Lower leg skin (tissue), 3 donors: ENCODE results near the gene ZNF385D.

Experiments used
- POLR2A ChIP-seq, 2 donors: fragments of 450-650 bp; IDR thresholded peaks; one replicate each; pipeline ENCODE4 v1.6.1; 2016 to 2017; ENCODE audit warnings: antibody characterized with exemption in 2 of 2, mild to moderate bottlenecking in 1 of 2, moderate library complexity in 1 of 2
- TF ChIP-seq, protein P1 (sequence below), 3 donors: fragments of 450-650 bp; IDR thresholded peaks; one replicate each; pipeline ENCODE4 v1.5.1; 2016; ENCODE audit warnings: antibody characterized with exemption in 3 of 3, mild to moderate bottlenecking in 3 of 3, moderate library complexity in 2 of 3

DNA sequence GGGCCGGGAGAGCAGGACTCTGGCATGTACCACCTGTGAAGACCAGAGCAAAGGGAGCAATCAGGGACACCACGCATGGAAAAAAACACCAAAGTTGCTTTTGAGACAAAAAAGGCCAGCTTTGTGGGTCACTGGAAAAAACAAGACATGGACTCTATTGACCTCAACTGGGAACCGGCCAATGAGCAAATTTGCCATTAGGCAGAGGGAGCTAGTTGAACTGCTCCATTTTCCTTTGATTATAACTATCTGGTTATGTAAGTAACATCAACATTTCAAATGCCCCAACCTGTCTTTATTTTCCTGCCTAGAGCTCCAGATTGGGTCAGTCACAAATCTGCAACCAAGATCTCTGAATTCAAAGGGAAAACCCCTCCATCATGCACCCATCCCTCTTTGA is 86.0 kb downstream of the ZNF385D start:
- TF ChIP-seq, protein P1, sequence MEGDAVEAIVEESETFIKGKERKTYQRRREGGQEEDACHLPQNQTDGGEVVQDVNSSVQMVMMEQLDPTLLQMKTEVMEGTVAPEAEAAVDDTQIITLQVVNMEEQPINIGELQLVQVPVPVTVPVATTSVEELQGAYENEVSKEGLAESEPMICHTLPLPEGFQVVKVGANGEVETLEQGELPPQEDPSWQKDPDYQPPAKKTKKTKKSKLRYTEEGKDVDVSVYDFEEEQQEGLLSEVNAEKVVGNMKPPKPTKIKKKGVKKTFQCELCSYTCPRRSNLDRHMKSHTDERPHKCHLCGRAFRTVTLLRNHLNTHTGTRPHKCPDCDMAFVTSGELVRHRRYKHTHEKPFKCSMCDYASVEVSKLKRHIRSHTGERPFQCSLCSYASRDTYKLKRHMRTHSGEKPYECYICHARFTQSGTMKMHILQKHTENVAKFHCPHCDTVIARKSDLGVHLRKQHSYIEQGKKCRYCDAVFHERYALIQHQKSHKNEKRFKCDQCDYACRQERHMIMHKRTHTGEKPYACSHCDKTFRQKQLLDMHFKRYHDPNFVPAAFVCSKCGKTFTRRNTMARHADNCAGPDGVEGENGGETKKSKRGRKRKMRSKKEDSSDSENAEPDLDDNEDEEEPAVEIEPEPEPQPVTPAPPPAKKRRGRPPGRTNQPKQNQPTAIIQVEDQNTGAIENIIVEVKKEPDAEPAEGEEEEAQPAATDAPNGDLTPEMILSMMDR (IDR thresholded peaks at IDR 0.05), result no peak
- TF ChIP-seq POLR2A (IDR thresholded peaks at IDR 0.05), result no peak
